HL-60/S4 (cell line): ENCODE results near the gene CMSS1.

Experiments used
- in situ Hi-C: fragments of 300-500 bp; cut with MboI; formaldehyde crosslinking; loops from 2 replicates; pipeline ENCODE4 v1.14.3; 2022; ENCODE audit warnings: low sequenced_read_pairs

The CMSS1 gene

GRCh38 chr3:99954914-99955644 lies 137.4 kb downstream of the CMSS1 start:
- in situ Hi-C loops, result no loop called here

- in situ Hi-C loops, result no loop called here
Measured at GRCh38 chr3:99955773-99956562, 138.3 kb downstream of the CMSS1 start.

GRCh38 chr3:99957151-99957796 lies 139.6 kb downstream of the CMSS1 start:
- in situ Hi-C loops, result no loop called here

GRCh38 chr3:99958222-99958912 lies 140.7 kb downstream of the CMSS1 start:
- in situ Hi-C loops, result no loop called here

GRCh38 chr3:99960123-99960878 lies 142.6 kb downstream of the CMSS1 start:
- in situ Hi-C loops, result no loop called here

- in situ Hi-C loops, result no loop called here
Measured at GRCh38 chr3:99960941-99961340, 143.3 kb downstream of the CMSS1 start.

- in situ Hi-C loops, result no loop called here
Measured at GRCh38 chr3:99961756-99962515, 144.3 kb downstream of the CMSS1 start.

GRCh38 chr3:99962703-99963102 lies 145.0 kb downstream of the CMSS1 start:
- in situ Hi-C loops, result no loop called here

- in situ Hi-C loops, result no loop called here
Measured at GRCh38 chr3:99965077-99965476, 147.4 kb downstream of the CMSS1 start.

GRCh38 chr3:99965681-99966408 lies 148.2 kb downstream of the CMSS1 start:
- in situ Hi-C loops, result no loop called here

GRCh38 chr3:99966662-99967416 lies 149.2 kb downstream of the CMSS1 start:
- in situ Hi-C loops, result no loop called here

- in situ Hi-C loops, result no loop called here
Measured at GRCh38 chr3:99967796-99968195, 150.1 kb downstream of the CMSS1 start.

- in situ Hi-C loops, result no loop called here
Measured at GRCh38 chr3:99969136-99969535, 151.5 kb downstream of the CMSS1 start.

GRCh38 chr3:99970198-99970597 lies 152.5 kb downstream of the CMSS1 start:
- in situ Hi-C loops, result no loop called here

GRCh38 chr3:99971761-99972160 lies 154.1 kb downstream of the CMSS1 start:
- in situ Hi-C loops, result no loop called here

- in situ Hi-C loops, result no loop called here
Measured at GRCh38 chr3:99972380-99973104, 154.9 kb downstream of the CMSS1 start.

- in situ Hi-C loops, result no loop called here
Measured at GRCh38 chr3:99974989-99975388, 157.3 kb downstream of the CMSS1 start.

GRCh38 chr3:99976584-99976983 lies 158.9 kb downstream of the CMSS1 start:
- in situ Hi-C loops, result no loop called here
